ENCODE results near the gene ATXN7. TPM values are rescaled to one million over a fixed set of nuclear protein-coding genes. Genes with fewer than 3 reads are reported as not detected.

ATXN7 gene
- total and polyA plus RNA-seq, 2 of the 13 experiments (the other 11 are each of a cell fraction or from before 2014, with no cell fraction given), result 13.8 to 20.0 TPM

GRCh38 chr3:64023187-64023860 is 159.7 kb downstream of the ATXN7 start, which contains the start of gene PSMD6:
Gene PSMD6, minus strand, starts transcription at chr3:64023494. Its CDS starts 75 bp downstream, at chr3:64023419.
- ChIA-PET POLR2A (no interaction called here), CTCF (ENCODE audit: low intra/inter-chr PET ratio, low total read pairs) (interaction anchor here (1.2 kb wide), 1 partner anchor 460 kb away, joined by 3 read pairs; no protein-coding TSS in a partner anchor)
- Histone ChIP-seq H3K9me3 (ENCODE audit: low read length) (no peaks in the 10 kb centered on the region), H3K4me3 (replicated peaks in 1 of 3; ENCODE audit: insufficient read depth in 1 of 3, low read depth in 2 of 3, low read length in 3 of 3) (peak within 1 kb of the TSS; percentile 86 to 95 (median 90)), H3K27me3 (ENCODE audit: control insufficient read depth in 1 of 2, insufficient read depth in 2 of 2, low read length in 2 of 2) (no peaks in the 10 kb centered on the region), H3K36me3 (replicated peaks in 1 of 2; ENCODE audit: control insufficient read depth in 1 of 2, insufficient read depth in 2 of 2, low read length in 2 of 2) (peaks cover 0 to 17% of the 10 kb centered on the region in 2 experiments; a peak in 3 of 5 replicates), H4K20me1 (ENCODE audit: insufficient read depth, low read length) (no peaks in the 10 kb centered on the region), H3K4me1 (ENCODE audit: insufficient read depth, low read length) (peaks cover 29% of the 10 kb centered on the region), H3K4me2 (ENCODE audit: low read depth, low read length) (peak within 1 kb of the TSS; percentile 98), H3K9ac (ENCODE audit: insufficient read depth, low read depth, low read length) (peak within 1 kb of the TSS; percentile 93), H3K27ac (ENCODE audit: extremely low read length, insufficient read depth, low read length) (peak within 1 kb of the TSS; percentile 77), H3K79me2 (ENCODE audit: insufficient read depth, low read length) (peaks cover 29% of the 10 kb centered on the region), H2AFZ (ENCODE audit: low read length) (peak within 1 kb of the TSS; percentile 90)
- peak; percentile 97 for ATAC-seq
- WGBS (ENCODE audit: low lambda C conversion rate), result 5% methylated on average over 22 of the region's 59 CpGs
- in situ Hi-C loops (cut with HindIII; ENCODE audit: extremely low pct_ligation_motif_present, low pct_unique_long_range_greater_than_20kb) (no loop called here), intact Hi-C loops (cut with micrococcal nuclease; ENCODE audit: unreplicated experiment) (loop anchor here (5.0 kb wide), 1 partner anchor 61 kb away; no protein-coding TSS in a partner anchor)
- no TSS peak for BruUV-seq (replicated peaks)
- DNase-seq (ENCODE audit: low spot score), result peak; percentile 68
- FAIRE-seq, result peak; percentile 66
- 0 out of 2 replicates have a peak, but pooled peaks have one; percentile 38 for TF ChIP-seq CAMTA2 (CRISPR knock-in tag; IDR thresholded peaks at IDR 0.05; ENCODE audit: borderline replicate concordance)
- no peak for TF ChIP-seq ZBTB7A (CRISPR knock-in tag; IDR thresholded peaks at IDR 0.05)
- TF ChIP-seq TBX3 (IDR thresholded peaks at IDR 0.05; ENCODE audit: borderline replicate concordance), result peak; percentile 33; the same call in 1 of the 2 replicates
- TF ChIP-seq HNF1B (CRISPR knock-in tag; IDR thresholded peaks at IDR 0.05), result peak; percentile 81
- no peak for TF ChIP-seq CERS6 (CRISPR knock-in tag; IDR thresholded peaks at IDR 0.05)
- TF ChIP-seq SUZ12 (IDR thresholded peaks at IDR 0.05; ENCODE audit: low read depth, low read length), result no peak
- no peak for TF ChIP-seq NONO (IDR thresholded peaks at IDR 0.05)
- peak; percentile 91 for TF ChIP-seq NONO (CRISPR knock-in tag; conservative IDR thresholded peaks at IDR 0.05)
- peak; percentile 96 for TF ChIP-seq IKZF5 (CRISPR knock-in tag; IDR thresholded peaks at IDR 0.05)
- no peak for TF ChIP-seq ZNF879 (CRISPR knock-in tag; IDR thresholded peaks at IDR 0.05)
- no peak for TF ChIP-seq BATF2 (CRISPR knock-in tag; IDR thresholded peaks at IDR 0.05)
- TF ChIP-seq ZNF777 (CRISPR knock-in tag; IDR thresholded peaks at IDR 0.05), result no peak
- peak; percentile 88 for TF ChIP-seq CCDC6 (CRISPR knock-in tag; IDR thresholded peaks at IDR 0.05)
- no peak for TF ChIP-seq PLRG1 (conservative IDR thresholded peaks at IDR 0.05)
- TF ChIP-seq MYPOP (CRISPR knock-in tag; IDR thresholded peaks at IDR 0.05), result peak; percentile 68; the same call in 1 of the 2 replicates
- TF ChIP-seq RFXANK (CRISPR knock-in tag; IDR thresholded peaks at IDR 0.05), result no peak
- peak; percentile 32; the same call in 1 of the 2 replicates for TF ChIP-seq SOX5 (CRISPR knock-in tag; IDR thresholded peaks at IDR 0.05; ENCODE audit: borderline replicate concordance)
- TF ChIP-seq ZKSCAN1 (IDR thresholded peaks at IDR 0.05; ENCODE audit: low read length), result no peak
- TF ChIP-seq DDIT3 (CRISPR knock-in tag; IDR thresholded peaks at IDR 0.05), result no peak
- TF ChIP-seq ZNF431 (CRISPR knock-in tag; IDR thresholded peaks at IDR 0.05; ENCODE audit: borderline replicate concordance, low read depth), result no peak

All from HepG2 (cell line).